Dendritic cell treated with granulocyte-macrophage colony-stimulating factor and Interleukin-4, amounts not matched to agents 40 ng/mL and 50 ng/mL, for 4 days (primary cell): ENCODE measurements around the gene FAM78B.

Experiments
- H3K27ac Mint-ChIP-seq: one replicate; pipeline ENCODE4 v1.8.0; 2022; ENCODE audit warnings: mild to moderate bottlenecking, mixed read lengths
- H3K27me3 Mint-ChIP-seq: one replicate; pipeline ENCODE4 v1.8.0; 2022; ENCODE audit warnings: mild to moderate bottlenecking, mixed read lengths
- H3K36me3 Mint-ChIP-seq: one replicate; pipeline ENCODE4 v1.8.0; 2022; ENCODE audit warnings: low read depth, mixed read lengths
- H3K4me1 Mint-ChIP-seq: one replicate; pipeline ENCODE4 v1.8.0; 2022; ENCODE audit warnings: low read depth, mixed read lengths
- H3K4me3 Mint-ChIP-seq: one replicate; pipeline ENCODE4 v1.8.0; 2022; ENCODE audit warnings: mild to moderate bottlenecking, moderate library complexity, mixed read lengths
- H3K9me3 Mint-ChIP-seq: one replicate; pipeline ENCODE4 v1.8.0; 2022; ENCODE audit warnings: mixed read lengths
- intact Hi-C: fragments of 100-400 bp; cut with micrococcal nuclease; formaldehyde crosslinking; loops from one replicate; pipeline ENCODE4 v1.15.0; 2022

The FAM78B gene

GRCh38 chr1:166062421-166063070 lies 104.3 kb downstream of the FAM78B start:
- H3K4me3 Mint-ChIP-seq, result no peak overlapping the region

DNA sequence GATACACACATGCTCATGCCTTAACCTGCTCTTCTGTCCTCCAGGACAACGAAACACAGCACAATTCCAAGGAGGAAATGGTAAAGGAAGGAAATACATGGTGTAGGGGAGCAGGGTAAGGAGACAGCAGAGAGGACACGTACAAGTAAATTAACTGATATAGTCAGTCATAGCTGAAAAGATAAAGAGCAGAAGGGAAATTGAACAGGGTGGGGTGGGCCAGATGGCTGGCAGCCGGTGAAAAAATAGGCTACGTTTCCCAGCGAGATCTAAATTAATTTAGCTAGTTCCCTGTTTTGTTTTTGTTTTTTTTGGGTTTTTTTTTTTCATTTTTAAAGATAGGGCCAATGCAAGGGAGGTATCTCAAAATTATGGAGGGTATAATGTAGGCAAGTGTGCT lies 109.2 kb downstream of the FAM78B start:
- H3K27me3 Mint-ChIP-seq, result no peaks in the 10 kb centered on the region
- H3K27ac Mint-ChIP-seq, result no peak overlapping the region
- no peaks in the 10 kb centered on the region for H3K4me1 Mint-ChIP-seq
- no peaks in the 10 kb centered on the region for H3K9me3 Mint-ChIP-seq
- H3K4me3 Mint-ChIP-seq, result no peak overlapping the region
- intact Hi-C loops, result no loop called here
- no peaks in the 10 kb centered on the region for H3K36me3 Mint-ChIP-seq

More at GRCh38 chr1:166062421-166063070, 104.3 kb downstream of the FAM78B start:
- intact Hi-C loops, result no loop called here
- no peaks in the 10 kb centered on the region for H3K9me3 Mint-ChIP-seq
- H3K36me3 Mint-ChIP-seq, result no peaks in the 10 kb centered on the region
- no peaks in the 10 kb centered on the region for H3K4me1 Mint-ChIP-seq
- no peaks in the 10 kb centered on the region for H3K27me3 Mint-ChIP-seq
- no peak overlapping the region for H3K27ac Mint-ChIP-seq

- Mint-ChIP-seq H3K9me3 (no peaks in the 10 kb centered on the region), H3K36me3 (no peaks in the 10 kb centered on the region), H3K4me3 (no peak overlapping the region), H3K27ac (no peak overlapping the region), H3K27me3 (no peaks in the 10 kb centered on the region), H3K4me1 (no peaks in the 10 kb centered on the region)
- intact Hi-C loops, result no loop called here
Measured at GRCh38 chr1:166053395-166053794, 113.4 kb downstream of the FAM78B start.

DNA sequence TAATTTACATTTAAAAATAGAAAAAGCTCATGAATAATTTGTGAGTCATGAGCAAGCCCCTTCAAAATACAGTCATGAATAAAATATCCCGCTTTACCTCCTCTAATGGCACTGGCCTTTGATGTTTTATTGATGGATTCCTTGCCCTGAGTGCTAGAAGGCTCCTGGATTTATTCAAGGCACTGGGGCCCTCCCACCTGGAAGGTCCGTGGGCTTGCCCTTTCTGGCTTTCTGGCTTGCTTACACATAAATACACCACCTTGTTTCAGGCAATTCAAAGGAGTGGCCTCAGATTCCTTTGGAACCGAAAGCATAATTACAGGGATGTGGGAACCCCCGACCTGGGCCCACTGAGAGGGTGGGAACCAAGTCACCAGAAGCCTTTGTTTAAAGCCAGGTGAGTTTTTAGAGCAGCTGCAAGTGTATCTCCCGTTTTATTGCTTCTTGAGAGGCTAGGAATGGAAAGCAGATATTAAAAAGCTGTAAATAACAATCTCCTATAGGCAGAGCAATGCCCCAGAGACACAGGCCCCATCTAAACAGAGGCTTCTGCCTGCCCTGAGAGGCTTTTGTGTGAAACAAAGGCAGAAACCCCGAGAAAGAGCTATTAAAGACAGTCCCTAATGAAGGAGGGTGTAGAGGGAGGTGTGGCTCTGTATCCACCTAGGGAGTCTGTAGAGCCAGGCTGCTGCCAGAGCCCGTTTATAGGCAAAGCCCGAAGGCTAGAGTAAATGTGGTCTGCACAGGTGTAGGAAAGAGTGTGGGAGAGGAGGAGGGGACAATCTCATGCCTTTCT lies 126.4 kb downstream of the FAM78B start:
- Mint-ChIP-seq H3K9me3 (no peaks in the 10 kb centered on the region), H3K27me3 (no peaks in the 10 kb centered on the region), H3K4me3 (no peak overlapping the region), H3K36me3 (no peaks in the 10 kb centered on the region), H3K4me1 (no peaks in the 10 kb centered on the region), H3K27ac (no peak overlapping the region)
- intact Hi-C loops, result no loop called here

- intact Hi-C loops, result no loop called here
- Mint-ChIP-seq H3K36me3 (no peaks in the 10 kb centered on the region), H3K4me1 (no peaks in the 10 kb centered on the region), H3K4me3 (no peak overlapping the region), H3K27me3 (no peaks in the 10 kb centered on the region), H3K27ac (no peak overlapping the region), H3K9me3 (no peaks in the 10 kb centered on the region)
Measured at GRCh38 chr1:166039436-166040201, 127.2 kb downstream of the FAM78B start.

GRCh38 chr1:166036092-166036491 lies 130.7 kb downstream of the FAM78B start:
- Mint-ChIP-seq H3K36me3 (no peaks in the 10 kb centered on the region), H3K27ac (no peak overlapping the region), H3K4me3 (no peak overlapping the region), H3K27me3 (no peaks in the 10 kb centered on the region), H3K9me3 (no peaks in the 10 kb centered on the region), H3K4me1 (no peaks in the 10 kb centered on the region)
- intact Hi-C loops, result no loop called here

GRCh38 chr1:166032572-166033371 lies 134.0 kb downstream of the FAM78B start:
- Mint-ChIP-seq H3K4me1 (no peaks in the 10 kb centered on the region), H3K4me3 (no peak overlapping the region), H3K9me3 (no peaks in the 10 kb centered on the region), H3K27ac (no peak overlapping the region), H3K36me3 (no peaks in the 10 kb centered on the region), H3K27me3 (no peaks in the 10 kb centered on the region)
- intact Hi-C loops, result no loop called here

GRCh38 chr1:166031932-166032571 lies 134.7 kb downstream of the FAM78B start:
- H3K4me3 Mint-ChIP-seq, result no peak overlapping the region
- H3K9me3 Mint-ChIP-seq, result no peaks in the 10 kb centered on the region
- intact Hi-C loops, result no loop called here
- no peaks in the 10 kb centered on the region for H3K36me3 Mint-ChIP-seq
- H3K27me3 Mint-ChIP-seq, result no peaks in the 10 kb centered on the region
- no peaks in the 10 kb centered on the region for H3K4me1 Mint-ChIP-seq
- no peak overlapping the region for H3K27ac Mint-ChIP-seq

GRCh38 chr1:166029196-166029945 lies 137.4 kb downstream of the FAM78B start:
- Mint-ChIP-seq H3K4me1 (no peaks in the 10 kb centered on the region), H3K27me3 (no peaks in the 10 kb centered on the region), H3K36me3 (no peaks in the 10 kb centered on the region), H3K4me3 (no peak overlapping the region), H3K9me3 (no peaks in the 10 kb centered on the region), H3K27ac (no peak overlapping the region)
- intact Hi-C loops, result no loop called here

DNA sequence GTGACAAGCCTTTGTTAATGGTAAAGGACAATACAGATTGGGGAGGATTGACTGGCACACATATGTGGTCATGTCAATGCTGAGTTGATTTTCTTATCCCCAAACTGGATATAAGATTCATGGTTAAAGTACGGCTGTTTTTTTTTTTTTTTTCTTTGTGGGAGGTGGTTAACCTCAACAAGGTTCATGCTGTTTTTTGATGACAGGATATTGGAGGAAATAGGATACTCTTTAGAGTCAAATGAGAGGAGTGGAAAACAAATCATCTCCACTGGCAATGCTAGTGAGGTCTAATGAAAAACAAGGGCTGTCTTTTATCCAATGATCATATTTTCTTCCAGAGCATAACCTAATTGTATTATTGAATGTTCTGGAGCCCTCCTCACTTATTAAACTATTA lies 140.2 kb downstream of the FAM78B start:
- no peaks in the 10 kb centered on the region for H3K9me3 Mint-ChIP-seq
- H3K36me3 Mint-ChIP-seq, result no peaks in the 10 kb centered on the region
- no peak overlapping the region for H3K4me3 Mint-ChIP-seq
- H3K4me1 Mint-ChIP-seq, result no peaks in the 10 kb centered on the region
- no peak overlapping the region for H3K27ac Mint-ChIP-seq
- H3K27me3 Mint-ChIP-seq, result no peaks in the 10 kb centered on the region
- intact Hi-C loops, result no loop called here

GRCh38 chr1:166026143-166026542 lies 140.7 kb downstream of the FAM78B start:
- no peak overlapping the region for H3K27ac Mint-ChIP-seq
- intact Hi-C loops, result no loop called here
- H3K27me3 Mint-ChIP-seq, result no peaks in the 10 kb centered on the region
- no peaks in the 10 kb centered on the region for H3K36me3 Mint-ChIP-seq
- H3K9me3 Mint-ChIP-seq, result no peaks in the 10 kb centered on the region
- H3K4me1 Mint-ChIP-seq, result no peaks in the 10 kb centered on the region
- no peak overlapping the region for H3K4me3 Mint-ChIP-seq

DNA sequence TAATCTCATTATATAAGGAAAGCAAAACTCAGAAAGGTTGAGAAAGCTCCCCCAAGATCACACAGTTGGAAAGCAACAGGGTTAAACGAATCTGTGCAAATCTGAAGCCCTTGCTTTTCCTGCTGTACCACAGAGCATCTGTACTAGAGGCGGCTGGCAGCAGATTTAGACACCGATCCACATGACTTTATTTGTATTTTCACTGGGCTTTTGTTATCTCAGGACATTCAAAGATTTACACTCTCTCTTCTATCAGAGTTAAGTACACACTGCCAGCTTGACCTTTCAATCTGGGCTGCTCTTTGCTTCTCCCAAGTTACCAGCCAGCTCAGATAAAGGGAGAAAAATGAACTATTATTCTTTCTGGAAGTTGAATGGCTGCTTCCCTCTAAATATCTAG lies 146.6 kb downstream of the FAM78B start:
- H3K27ac Mint-ChIP-seq, result no peak overlapping the region
- intact Hi-C loops, result no loop called here
- no peaks in the 10 kb centered on the region for H3K27me3 Mint-ChIP-seq
- H3K4me3 Mint-ChIP-seq, result no peak overlapping the region
- H3K36me3 Mint-ChIP-seq, result no peaks in the 10 kb centered on the region
- H3K4me1 Mint-ChIP-seq, result no peaks in the 10 kb centered on the region
- no peaks in the 10 kb centered on the region for H3K9me3 Mint-ChIP-seq
